Neural progenitor cell (in vitro differentiated cells): Measurements from ENCODE around the gene TMEM82. TPM values are rescaled to one million over a fixed set of nuclear protein-coding genes. Genes with fewer than 3 reads are reported as not detected.

Source experiments
- DNase-seq: peaks from one replicate; pipeline ENCODE4 v3.0.0-alpha.2; 2016; ENCODE audit warnings: low spot score
- H2AFZ ChIP-seq: fragments of 200-600 bp; sonication (generic); replicated peaks from 2 replicates; pipeline ENCODE4 v1.6.1; 2016; ENCODE audit warnings: antibody characterized with exemption
- H3F3A ChIP-seq: fragments of 200-600 bp; sonication (generic); 2 replicates; pipeline ENCODE4 v1.6.1; 2016; ENCODE audit warnings: antibody characterized with exemption, low read depth
- H3K27ac ChIP-seq: fragments of 200-600 bp; sonication (generic); 2 replicates; pipeline ENCODE4 v1.5.1; 2016; ENCODE audit warnings: mild to moderate bottlenecking
- H3K27me3 ChIP-seq: fragments of 200-600 bp; sonication (generic); 2 replicates; pipeline ENCODE4 v1.6.1; 2016; ENCODE audit warnings: mild to moderate bottlenecking, moderate library complexity
- H3K36me3 ChIP-seq: fragments of 200-600 bp; sonication (generic); 2 replicates; pipeline ENCODE4 v1.5.1; 2016
- H3K4me1 ChIP-seq: fragments of 200-600 bp; sonication (generic); 2 replicates; pipeline ENCODE4 v1.6.1; 2016; ENCODE audit warnings: mixed run types
- H3K4me2 ChIP-seq: fragments of 200-600 bp; sonication (generic); 2 replicates; pipeline ENCODE4 v1.6.1; 2016
- H3K4me3 ChIP-seq: fragments of 200-600 bp; sonication (generic); 2 replicates; pipeline ENCODE4 v1.5.1; 2016
- H3K79me2 ChIP-seq: fragments of 200-600 bp; sonication (generic); 2 replicates; pipeline ENCODE4 v1.6.1; 2016; ENCODE audit warnings: low read depth
- H3K9ac ChIP-seq: fragments of 200-600 bp; sonication (generic); 2 replicates; pipeline ENCODE4 v1.6.1; 2016
- H3K9me3 ChIP-seq: fragments of 200-600 bp; sonication (generic); 2 replicates; pipeline ENCODE4 v1.5.1; 2016; ENCODE audit warnings: low read depth
- H4K20me1 ChIP-seq: fragments of 200-600 bp; sonication (generic); 2 replicates; pipeline ENCODE4 v1.6.1; 2016; ENCODE audit warnings: low read depth
- H3K27ac Mint-ChIP-seq: 3 replicates; pipeline ENCODE4 v1.8.0; 2021; ENCODE audit warnings: mixed read lengths
- H3K27me3 Mint-ChIP-seq: 2 replicates; pipeline ENCODE4 v1.8.0; 2022; ENCODE audit warnings: low read depth, mild to moderate bottlenecking, inconsistent platforms, moderate library complexity, mixed read lengths; ENCODE audit not compliant: insufficient read depth
- H3K36me3 Mint-ChIP-seq: 3 replicates; pipeline ENCODE4 v1.8.0; 2021; ENCODE audit warnings: mixed read lengths
- H3K4me1 Mint-ChIP-seq: 3 replicates; pipeline ENCODE4 v1.8.0; 2021; ENCODE audit warnings: mixed read lengths
- H3K4me3 Mint-ChIP-seq: 3 replicates; pipeline ENCODE4 v1.8.0; 2021; ENCODE audit warnings: mild to moderate bottlenecking, moderate library complexity, mixed read lengths
- H3K9me3 Mint-ChIP-seq: 3 replicates; pipeline ENCODE4 v1.8.0; 2020; ENCODE audit warnings: mixed read lengths
- EZH2 ChIP-seq: fragments of 200-600 bp; sonication (generic); IDR thresholded peaks from 2 replicates; pipeline ENCODE4 v1.6.1; 2017; ENCODE audit warnings: antibody characterized with exemption, mild to moderate bottlenecking, moderate library complexity
- EZH2phosphoT487 ChIP-seq: fragments of 200-600 bp; sonication (generic); IDR thresholded peaks from 2 replicates; pipeline ENCODE4 v1.6.1; 2017; ENCODE audit warnings: antibody characterized with exemption
- total RNA-seq: library from RNA; depleted of rRNA; stranded (reverse); fragments of >200 nt; gene quantifications from 2 replicates; pipeline ENCODE4 v1.2.3, GENCODE V29; 2015; ENCODE audit warnings: low replicate concordance
- TF ChIP-seq, protein P1 (sequence below): fragments of 200-600 bp; sonication (generic); IDR thresholded peaks from 2 replicates; pipeline ENCODE4 v1.5.1; 2017; ENCODE audit warnings: antibody characterized with exemption, mild to moderate bottlenecking

TMEM82 gene
- total RNA-seq, 1 donor from 2014 or later: not detected

DNA sequence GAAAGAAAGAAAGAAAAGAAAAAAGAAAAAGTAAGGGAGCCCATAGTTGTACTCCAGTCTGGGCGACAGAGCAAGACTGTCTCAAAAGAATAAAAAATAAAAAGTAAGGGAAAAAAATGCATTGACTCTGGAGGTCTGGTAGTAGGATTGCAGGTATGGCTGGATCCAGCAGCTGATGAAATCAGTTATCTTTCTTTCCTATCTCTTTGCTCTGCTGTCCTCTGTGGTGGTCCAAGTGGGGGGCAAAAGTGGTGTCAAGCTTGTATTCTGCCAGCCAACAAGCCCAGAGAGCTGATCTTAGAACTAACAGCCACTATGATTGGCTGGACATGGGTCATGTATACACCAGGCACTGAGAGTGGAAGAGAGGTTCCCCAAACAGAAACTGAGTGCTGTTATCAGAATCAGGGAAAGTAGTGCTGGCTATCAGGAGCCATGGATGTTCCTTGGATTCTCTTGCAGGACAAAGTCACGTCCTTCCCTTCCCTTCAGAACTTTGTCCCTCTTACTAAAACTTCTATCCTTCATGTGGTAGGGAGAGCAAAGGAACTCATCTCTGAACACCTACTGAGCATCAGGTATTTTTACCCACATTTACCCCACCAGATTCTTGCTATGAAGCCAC, 12.8 kb downstream of the TMEM82 start:
- H3K4me3 Mint-ChIP-seq: peak overlapping the region; percentile 57
- Histone ChIP-seq H3K4me1 (peaks cover 46% of the 10 kb centered on the region), H4K20me1 (peaks cover 18% of the 10 kb centered on the region), H3K4me3 (no peak overlapping the region), H3K4me2 (peak overlapping the region; percentile 49), H2AFZ (no peak overlapping the region), H3K27me3 (peaks cover 53% of the 10 kb centered on the region), H3K79me2 (no peaks in the 10 kb centered on the region), H3K9me3 (no peaks in the 10 kb centered on the region), H3K27ac (no peak overlapping the region), H3K36me3 (no peaks in the 10 kb centered on the region), H3F3A (peaks cover 49% of the 10 kb centered on the region), H3K9ac (no peak overlapping the region)
- no peaks in the 10 kb centered on the region for H3K9me3 Mint-ChIP-seq
- no peak for DNase-seq
- H3K4me1 Mint-ChIP-seq: peaks cover 35% of the 10 kb centered on the region
- H3K36me3 Mint-ChIP-seq: no peaks in the 10 kb centered on the region
- TF ChIP-seq, protein P1, sequence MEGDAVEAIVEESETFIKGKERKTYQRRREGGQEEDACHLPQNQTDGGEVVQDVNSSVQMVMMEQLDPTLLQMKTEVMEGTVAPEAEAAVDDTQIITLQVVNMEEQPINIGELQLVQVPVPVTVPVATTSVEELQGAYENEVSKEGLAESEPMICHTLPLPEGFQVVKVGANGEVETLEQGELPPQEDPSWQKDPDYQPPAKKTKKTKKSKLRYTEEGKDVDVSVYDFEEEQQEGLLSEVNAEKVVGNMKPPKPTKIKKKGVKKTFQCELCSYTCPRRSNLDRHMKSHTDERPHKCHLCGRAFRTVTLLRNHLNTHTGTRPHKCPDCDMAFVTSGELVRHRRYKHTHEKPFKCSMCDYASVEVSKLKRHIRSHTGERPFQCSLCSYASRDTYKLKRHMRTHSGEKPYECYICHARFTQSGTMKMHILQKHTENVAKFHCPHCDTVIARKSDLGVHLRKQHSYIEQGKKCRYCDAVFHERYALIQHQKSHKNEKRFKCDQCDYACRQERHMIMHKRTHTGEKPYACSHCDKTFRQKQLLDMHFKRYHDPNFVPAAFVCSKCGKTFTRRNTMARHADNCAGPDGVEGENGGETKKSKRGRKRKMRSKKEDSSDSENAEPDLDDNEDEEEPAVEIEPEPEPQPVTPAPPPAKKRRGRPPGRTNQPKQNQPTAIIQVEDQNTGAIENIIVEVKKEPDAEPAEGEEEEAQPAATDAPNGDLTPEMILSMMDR: no peak
- no peak for TF ChIP-seq EZH2
- TF ChIP-seq EZH2phosphoT487: no peak
- H3K27me3 Mint-ChIP-seq: peaks cover 20% of the 10 kb centered on the region
- H3K27ac Mint-ChIP-seq: no peak overlapping the region

DNA sequence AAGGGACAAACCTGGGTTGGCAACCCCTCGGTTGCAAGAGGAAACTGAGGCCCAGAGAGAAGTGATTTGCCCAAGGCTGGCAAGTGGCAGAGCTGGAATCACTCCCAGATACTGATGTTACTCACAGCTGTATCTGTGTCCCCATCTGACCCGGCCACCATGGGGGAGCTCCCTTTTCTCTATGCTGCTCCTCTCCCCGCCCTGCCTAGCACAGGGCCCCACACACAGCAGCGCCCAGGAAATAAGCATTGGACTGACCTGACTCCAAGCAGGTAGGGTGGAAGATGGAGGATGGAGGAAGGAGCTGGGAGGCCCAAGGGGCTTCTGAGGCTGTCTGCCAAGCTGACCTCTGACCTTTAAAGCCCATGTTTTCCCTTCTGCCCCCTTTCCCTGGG, 13.3 kb downstream of the TMEM82 start:
- peaks cover 51% of the 10 kb centered on the region for H3F3A ChIP-seq
- no peak overlapping the region for H3K4me3 ChIP-seq
- TF ChIP-seq EZH2 (no peak), EZH2phosphoT487 (no peak)
- TF ChIP-seq, protein P1: no peak
- H3K4me1 Mint-ChIP-seq: peaks cover 37% of the 10 kb centered on the region
- no peaks in the 10 kb centered on the region for H3K36me3 ChIP-seq
- no peak overlapping the region for H3K27ac Mint-ChIP-seq
- H3K4me3 Mint-ChIP-seq: no peak overlapping the region
- H3K27me3 Mint-ChIP-seq: peaks cover 20% of the 10 kb centered on the region
- no peaks in the 10 kb centered on the region for H3K9me3 ChIP-seq
- peaks cover 49% of the 10 kb centered on the region for H3K4me1 ChIP-seq
- no peaks in the 10 kb centered on the region for H3K36me3 Mint-ChIP-seq
- H4K20me1 ChIP-seq: peaks cover 18% of the 10 kb centered on the region
- no peaks in the 10 kb centered on the region for H3K9me3 Mint-ChIP-seq
- H3K79me2 ChIP-seq: no peaks in the 10 kb centered on the region
- no peak for DNase-seq
- no peak overlapping the region for H3K9ac ChIP-seq
- H3K27ac ChIP-seq: no peak overlapping the region
- no peak overlapping the region for H2AFZ ChIP-seq
- peaks cover 55% of the 10 kb centered on the region for H3K27me3 ChIP-seq
- H3K4me2 ChIP-seq: peak overlapping the region; percentile 49

DNA sequence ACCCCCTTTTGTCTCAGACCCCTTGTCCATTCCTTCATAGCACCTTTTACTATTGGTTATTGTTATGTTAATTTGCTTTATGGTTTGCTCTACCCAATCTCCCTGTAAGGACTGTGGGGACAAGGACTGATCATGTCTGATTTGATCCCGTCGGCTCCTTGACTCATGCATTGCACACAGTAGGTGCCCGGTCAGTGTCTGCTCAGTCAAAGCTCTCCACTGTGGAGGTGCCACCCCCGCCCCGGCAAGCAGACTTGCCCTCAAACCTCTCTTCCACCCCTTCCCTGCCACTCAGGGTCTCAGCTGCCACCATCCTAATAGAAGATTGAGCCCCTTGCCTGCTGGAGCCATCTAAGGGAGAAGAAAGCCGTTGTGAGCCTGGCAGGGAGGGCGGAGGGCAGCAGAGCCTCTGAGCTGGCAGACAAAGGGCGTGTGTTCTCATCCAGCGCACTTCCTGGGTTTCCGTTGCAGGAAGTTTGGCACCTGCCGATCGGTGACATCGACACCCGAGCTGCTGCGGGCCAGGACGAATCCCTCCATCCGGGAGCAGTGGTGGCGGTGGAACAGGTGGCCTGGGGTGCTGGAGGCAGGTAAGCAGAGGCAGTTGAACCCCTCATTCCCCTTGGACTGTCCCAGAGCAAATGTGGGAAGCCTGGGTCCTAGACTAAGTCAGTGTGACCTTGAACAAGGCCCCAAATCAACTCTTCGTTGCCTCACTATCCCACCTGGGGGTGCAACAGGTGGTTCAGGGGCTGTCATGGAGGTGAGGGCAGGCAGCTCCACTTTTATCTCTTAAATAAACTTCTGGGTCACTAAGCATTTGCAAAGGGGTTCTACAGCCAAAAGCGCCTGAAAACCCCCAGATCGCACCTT, 14.1 kb downstream of the TMEM82 start:
- Histone ChIP-seq H3K9ac (no peak overlapping the region), H4K20me1 (peaks cover 18% of the 10 kb centered on the region), H3K79me2 (no peaks in the 10 kb centered on the region), H3K27ac (no peak overlapping the region), H3K27me3 (peaks cover 55% of the 10 kb centered on the region), H3K9me3 (no peaks in the 10 kb centered on the region), H3K4me3 (no peak overlapping the region), H3K36me3 (no peaks in the 10 kb centered on the region), H3K4me1 (peaks cover 54% of the 10 kb centered on the region), H3F3A (peaks cover 59% of the 10 kb centered on the region), H3K4me2 (peak overlapping the region; percentile 49), H2AFZ (no peak overlapping the region)
- Mint-ChIP-seq H3K27me3 (peaks cover 20% of the 10 kb centered on the region), H3K27ac (no peak overlapping the region), H3K4me3 (no peak overlapping the region), H3K36me3 (no peaks in the 10 kb centered on the region), H3K4me1 (peaks cover 36% of the 10 kb centered on the region), H3K9me3 (no peaks in the 10 kb centered on the region)
- DNase-seq: peak; percentile 46
- TF ChIP-seq, protein P1: no peak
- TF ChIP-seq EZH2 (no peak), EZH2phosphoT487 (no peak)
